ENCODE measurements around the gene ELOA. TPM values are rescaled to one million over a fixed set of nuclear protein-coding genes. Genes with fewer than 3 reads are reported as not detected.
A peak's percentile ranks its signal among the peaks of the same experiment; 100 is the strongest.
"Not testable (repeated sequence)": the region's sequence is repeated elsewhere in the genome, so short reads cannot be mapped to it uniquely, and the experiment has no call there.

Gene ELOA
- total RNA-seq, 1 donor from 2014 or later = 49.4 TPM

DNA sequence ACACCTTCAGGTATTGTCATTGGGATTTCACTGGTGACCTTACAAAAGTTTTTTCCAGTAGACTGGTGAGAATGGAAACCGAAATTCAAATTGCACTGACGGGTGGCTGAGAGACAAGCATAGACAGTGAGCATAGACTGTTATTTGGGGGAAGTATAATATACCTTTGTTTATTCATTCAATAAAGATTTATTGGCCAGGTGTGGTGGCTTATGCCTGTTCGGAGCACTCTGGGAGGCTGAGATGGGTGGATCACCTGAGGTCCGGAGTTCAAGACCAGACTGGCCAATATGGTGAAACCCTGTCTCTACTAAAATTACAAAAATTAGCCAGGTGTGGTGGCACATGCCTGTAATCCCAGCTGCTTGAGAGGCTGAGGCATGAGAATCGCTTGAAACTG, 10.0 kb upstream of the ELOA start:
- not testable (repeated sequence) for DNase-seq (ENCODE audit: extremely low read depth, low read depth, low spot score)

DNA sequence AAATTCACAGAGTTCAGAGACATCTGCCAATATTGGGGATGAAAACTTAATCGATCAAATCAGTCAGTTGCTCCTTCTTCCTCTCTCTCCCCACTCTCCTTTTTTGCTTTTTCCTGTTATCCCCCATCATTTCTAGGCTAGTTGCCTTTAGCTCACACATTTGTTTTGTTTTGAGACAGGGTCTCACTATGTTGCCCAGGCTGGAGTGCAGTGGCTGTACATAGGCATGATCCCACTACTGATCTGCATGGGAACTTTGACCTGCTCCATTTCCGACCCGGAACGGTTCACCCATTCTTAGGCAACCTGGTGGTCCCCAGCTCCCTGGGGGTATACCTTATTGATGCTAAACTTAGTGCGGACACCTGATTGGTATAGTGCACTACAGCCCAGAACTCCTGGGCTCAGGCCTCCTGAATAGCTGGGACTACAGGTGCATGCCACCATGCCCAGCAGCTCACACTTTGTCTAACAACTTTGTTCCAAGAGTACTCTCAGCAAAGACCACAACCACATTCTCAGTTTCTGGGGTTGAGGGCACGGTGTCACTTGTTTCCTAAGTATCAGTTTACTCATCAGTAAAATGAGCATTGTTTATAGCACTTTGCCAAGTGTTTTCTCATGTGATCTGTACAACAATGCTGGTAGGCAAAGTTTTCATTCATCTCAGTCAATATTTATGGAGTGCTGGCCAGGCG, 6.7 kb upstream of the ELOA start:
- DNase-seq (ENCODE audit: extremely low read depth, low read depth, low spot score) = no peak

DNA sequence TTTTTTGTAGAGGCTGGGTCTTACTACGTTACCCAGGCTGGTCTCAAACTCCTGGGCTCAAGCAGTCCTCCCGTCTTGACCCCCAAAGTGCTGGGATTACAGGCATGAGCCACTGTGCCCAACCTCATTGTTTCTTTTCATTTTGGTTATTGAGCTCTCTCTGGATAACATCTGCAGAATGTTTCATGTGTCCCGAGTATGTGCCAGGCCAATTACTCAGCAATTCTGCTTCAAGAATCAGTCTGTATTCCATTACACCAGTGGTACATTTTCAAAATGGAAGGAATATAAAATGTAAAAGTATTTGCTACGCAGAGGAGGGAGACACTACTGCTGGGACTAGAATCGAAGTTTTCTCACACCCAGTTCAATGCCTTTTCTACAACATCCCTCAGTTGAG, 1.7 kb upstream of the ELOA start:
- DNase-seq (ENCODE audit: extremely low read depth, low read depth, low spot score) = no peak

DNA sequence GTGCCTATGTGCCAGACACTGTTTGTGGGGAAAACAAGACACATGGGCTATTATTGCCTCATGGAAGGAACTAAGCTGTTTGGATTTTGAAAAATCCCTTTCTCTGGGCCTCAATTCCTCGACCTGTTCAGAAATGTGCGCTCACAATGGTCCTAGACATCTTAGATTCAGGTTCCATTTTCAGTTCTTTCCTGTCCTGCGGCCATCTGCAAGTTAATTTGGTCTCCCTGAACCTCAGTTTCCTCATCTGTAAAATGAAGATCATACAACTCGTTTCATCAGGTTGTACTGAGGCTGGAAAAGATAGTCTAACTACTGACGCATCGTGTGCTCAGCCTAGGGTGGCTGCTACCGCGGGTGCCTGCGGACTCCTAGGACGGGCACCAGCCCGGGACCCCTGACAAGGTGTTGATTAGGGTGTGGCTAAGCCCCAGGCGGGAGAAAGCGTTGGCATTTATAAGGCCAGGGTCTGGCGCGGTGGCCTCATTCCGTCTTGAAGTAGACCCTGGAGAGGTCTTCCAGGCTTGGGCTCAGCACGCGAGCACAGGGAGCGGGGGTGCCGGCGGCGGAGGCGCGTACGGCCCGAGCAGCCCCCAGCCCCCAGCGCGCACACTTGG, 493 bp upstream of the ELOA start:
- no peak for DNase-seq (ENCODE audit: extremely low read depth, low read depth, low spot score)

DNA sequence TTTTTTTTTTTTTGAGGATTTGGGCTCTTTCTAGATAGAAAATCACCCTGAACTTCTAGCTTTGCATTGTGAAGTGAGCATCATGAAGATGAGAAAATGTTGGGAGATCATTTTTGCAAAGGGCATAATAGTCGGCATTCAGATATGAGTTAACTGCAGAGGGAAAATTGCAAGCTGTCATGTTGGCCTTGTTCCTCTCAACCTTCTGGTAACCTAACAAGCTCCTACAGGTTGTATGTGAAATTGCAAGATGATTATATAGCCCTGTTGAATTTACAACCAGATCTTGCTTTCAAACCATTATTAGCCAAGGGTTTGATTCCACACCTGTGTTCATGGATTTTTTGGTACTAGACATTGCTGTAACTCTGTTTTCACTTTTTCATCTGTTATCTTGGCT, 2.2 kb downstream of the ELOA start:
- no peak for DNase-seq (ENCODE audit: extremely low read depth, low read depth, low spot score)

DNA sequence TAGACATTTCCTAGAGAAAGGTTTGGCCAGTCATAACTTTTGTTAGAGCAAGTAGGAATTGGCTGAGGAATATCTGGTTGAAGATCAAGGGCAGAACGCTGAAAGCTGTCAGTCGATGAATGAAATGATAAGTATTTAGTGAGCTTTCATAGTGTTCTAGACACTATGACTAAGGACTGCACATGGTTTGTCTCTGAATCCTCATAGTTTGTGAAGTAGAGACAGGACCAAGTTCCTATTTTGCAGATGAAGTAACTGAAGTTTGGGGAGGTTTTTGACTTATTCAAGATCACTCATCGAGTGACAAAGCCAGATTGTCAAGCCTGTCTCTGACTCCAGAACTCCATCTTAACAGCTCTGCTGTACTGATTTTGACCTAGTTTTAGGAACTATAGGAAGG, 4.7 kb downstream of the ELOA start:
- DNase-seq (ENCODE audit: extremely low read depth, low read depth, low spot score) = no peak

DNA sequence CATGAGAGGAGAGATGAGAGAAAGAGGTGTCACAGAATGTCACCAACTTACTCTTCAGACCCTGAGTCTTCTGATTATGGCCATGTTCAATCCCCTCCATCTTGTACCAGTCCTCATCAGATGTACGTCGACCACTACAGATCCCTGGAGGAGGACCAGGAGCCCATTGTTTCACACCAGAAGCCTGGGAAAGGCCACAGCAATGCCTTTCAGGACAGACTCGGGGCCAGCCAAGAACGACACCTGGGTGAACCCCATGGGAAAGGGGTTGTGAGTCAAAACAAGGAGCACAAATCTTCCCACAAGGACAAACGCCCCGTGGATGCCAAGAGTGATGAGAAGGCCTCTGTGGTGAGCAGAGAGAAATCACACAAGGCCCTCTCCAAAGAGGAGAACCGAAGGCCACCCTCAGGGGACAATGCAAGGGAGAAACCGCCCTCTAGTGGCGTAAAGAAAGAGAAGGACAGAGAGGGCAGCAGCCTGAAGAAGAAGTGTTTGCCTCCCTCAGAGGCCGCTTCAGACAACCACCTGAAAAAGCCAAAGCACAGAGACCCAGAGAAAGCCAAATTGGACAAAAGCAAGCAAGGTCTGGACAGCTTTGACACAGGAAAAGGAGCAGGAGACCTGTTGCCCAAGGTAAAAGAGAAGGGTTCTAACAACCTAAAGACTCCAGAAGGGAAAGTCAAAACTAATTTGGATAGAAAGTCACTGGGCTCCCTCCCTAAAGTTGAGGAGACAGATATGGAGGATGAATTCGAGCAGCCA, 8.0 kb downstream of the ELOA start:
- DNase-seq (ENCODE audit: extremely low read depth, low read depth, low spot score) = no peak

DNA sequence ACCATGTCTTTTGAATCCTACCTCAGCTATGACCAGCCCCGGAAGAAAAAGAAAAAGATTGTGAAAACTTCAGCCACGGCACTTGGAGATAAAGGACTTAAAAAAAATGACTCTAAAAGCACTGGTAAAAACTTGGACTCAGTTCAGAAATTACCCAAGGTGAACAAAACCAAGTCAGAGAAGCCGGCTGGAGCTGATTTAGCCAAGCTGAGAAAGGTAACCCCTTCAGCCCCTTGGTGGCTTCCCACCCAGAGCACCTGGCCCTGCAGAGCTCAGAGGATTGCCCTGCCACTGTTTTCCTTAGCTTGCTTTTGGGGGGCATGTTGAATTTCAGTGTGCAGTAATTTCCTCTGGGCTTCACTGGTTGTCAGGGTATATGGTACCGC, 8.5 kb downstream of the ELOA start:
- no peak for DNase-seq (ENCODE audit: extremely low read depth, low read depth, low spot score)

DNA sequence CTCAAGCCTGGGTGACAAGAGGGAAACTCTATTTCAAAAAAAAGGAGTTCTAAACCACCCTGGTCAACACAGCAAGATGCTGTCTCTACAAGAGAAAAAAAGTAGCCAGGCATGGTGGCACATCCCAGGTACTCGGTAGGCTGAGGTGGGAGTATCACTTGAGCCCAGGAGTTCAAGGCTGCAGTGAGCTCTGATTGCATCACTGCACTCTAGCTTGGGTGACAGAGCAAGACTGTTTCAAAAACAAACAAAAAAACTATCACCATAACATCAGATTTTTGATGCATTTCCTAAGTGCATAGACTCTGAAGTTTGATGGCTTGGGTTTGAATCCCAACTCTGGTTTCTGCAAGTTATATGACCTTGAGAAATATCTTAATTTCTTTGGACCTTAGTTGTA, 9.6 kb downstream of the ELOA start:
- no peak for DNase-seq (ENCODE audit: extremely low read depth, low read depth, low spot score)

DNA sequence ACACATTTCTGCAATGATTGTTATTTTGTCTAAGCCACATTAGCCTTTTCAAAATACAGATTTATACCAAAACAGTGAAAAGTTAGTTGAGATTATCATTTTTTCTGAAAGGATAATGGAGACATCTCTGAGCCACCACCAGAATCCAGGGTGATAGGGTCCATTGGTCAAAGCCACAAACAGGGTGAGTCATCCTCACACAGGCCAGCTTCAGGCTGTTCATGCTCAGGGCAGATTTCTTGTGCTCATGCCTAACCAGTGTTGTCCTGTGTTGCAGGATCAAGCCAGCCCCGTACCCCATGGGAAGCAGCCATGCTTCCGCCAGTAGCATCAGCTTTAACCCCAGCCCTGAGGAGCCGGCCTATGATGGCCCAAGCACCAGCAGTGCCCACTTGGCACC, 13.4 kb downstream of the ELOA start:
- no peak for DNase-seq (ENCODE audit: extremely low read depth, low read depth, low spot score)

DNA sequence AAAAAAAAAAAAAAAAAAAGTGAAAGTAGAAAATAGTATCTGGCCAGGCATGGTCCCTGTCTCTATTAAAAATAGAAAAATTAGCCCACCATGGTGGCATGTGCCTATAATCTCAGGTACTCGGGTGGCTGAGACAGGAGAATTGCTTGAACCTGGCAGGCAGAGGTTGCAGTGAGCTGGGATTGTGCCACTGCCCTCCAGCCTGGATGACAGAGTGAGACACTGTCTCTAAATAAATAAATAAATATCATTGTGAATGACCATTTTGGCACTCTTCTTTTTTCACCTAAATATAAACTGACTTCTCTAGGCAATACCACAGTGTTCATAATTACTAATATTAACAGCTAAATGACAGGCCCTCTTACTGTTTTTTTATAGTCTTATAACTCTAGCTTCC, 14.5 kb downstream of the ELOA start:
- DNase-seq (ENCODE audit: extremely low read depth, low read depth, low spot score) = no peak

DNA sequence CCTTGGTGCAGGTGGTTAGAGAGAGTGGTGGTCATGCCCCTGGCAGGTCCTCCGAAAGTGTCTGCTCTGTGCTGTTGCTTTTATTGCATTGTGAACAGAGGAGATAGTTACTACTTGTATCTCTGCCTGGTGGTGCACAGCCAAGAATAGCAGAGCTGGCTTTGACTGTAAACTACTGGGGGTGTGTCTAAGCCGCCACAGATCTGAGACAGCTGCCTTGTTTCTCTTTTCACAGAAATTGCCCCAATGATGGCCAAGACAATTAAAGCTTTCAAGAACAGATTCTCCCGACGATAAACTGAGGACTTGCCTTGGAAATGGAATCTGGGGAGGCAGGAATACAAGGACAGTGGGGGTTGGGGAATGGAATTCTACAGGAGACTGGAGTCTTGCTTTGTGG, 16.0 kb downstream of the ELOA start:
- DNase-seq (ENCODE audit: extremely low read depth, low read depth, low spot score) = no peak

DNA sequence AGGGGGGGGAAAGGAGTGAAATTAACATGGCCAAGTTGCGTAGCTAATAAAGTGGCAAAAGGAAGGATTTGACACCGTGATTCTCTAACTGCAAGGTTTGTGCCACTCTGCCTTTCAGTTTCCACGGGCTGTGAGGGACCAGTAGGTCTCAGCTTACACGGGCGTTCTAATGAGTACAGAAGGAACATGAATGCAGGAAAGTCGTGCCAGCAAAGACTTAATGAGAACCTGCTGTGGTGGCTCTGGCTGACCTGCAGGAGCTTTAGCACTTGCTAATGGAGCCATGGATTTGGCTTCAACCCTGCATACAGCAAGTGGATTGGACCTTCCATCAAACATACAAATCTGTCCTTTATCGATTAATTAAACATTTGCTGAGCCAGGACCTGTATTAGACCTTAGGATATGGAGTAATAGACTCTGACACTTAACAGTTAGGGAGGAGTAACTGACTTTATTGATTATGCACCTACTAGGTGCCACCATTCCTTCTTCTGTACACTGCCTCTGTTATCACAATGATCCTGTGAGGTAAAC, 19.8 kb downstream of the ELOA start:
- no peak for DNase-seq (ENCODE audit: extremely low read depth, low read depth, low spot score)

DNA sequence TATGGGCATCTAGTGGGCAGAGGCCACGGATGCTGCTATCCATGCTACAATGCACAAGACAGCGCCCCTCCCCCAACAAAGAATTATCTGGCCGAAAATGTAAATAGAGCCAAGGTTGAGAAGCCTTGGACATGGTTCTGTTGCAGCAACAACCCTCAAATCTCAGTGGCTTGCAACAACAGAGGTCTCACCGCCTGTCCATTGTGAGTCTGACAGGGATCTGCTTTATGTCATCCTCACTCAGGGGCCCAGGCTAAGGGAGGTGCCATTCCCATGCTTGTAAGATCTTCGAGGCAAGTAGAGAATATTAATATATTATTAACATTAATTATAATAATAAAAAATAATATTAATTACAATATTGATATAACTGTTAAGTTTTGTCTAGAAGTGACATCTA, 25.5 kb downstream of the ELOA start:
- DNase-seq (ENCODE audit: extremely low read depth, low read depth, low spot score) = no peak

DNA sequence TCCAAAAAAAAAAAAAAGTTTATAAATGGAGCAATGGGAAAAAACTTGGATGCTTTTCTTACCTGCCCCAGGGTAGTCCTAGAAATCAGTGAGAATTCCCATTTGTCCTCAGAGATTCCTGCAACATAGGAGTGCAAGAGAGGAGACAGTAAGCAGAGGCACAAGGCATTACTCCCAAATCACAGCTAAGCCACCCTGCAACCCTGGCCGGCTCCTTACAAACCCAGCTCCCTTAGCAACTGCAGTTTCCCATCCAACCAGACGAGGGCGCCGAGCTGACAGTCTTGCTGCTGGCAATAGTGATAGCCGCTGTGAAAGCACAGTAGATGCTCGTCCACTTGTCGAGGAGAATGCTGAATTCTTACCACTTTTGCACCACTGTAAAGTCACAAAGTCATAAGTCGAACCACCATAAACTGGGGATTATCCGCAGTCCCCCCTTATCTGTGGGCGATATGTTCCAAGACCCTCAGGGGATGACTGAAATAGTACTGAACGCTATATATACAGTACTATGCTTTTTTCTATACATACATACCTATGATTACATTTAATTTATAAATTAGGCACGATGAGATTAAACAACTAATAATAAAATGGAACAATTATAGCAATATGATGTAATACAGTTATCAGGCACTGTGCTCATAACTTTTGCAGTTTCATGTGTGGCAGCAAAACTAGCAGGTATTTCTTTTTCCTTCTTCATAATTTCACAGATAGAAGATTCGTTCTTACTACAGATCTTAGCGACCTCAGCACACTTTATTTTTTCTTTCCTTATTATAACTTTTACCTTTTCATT, 29.0 kb downstream of the ELOA start:
- peak; percentile 47 for DNase-seq (ENCODE audit: extremely low read depth, low read depth, low spot score)

DNA sequence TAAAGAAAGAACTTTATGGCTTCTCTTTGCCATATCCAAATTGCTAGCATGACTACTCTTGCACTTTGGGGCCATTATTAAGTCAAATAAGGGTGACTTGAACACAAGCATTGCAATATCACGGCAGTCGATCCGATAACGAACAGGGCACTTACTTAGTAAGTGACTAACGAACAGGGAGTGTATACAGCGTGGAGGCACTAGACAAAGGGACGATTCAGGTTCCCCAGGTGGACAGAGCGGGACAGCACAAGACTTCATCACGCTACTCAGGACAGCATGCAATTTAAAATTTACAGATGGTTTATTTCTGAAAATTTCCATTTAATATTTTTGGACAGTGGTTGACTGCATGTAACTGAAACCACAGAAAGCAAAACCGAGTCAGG, 29.6 kb downstream of the ELOA start:
- no peak for DNase-seq (ENCODE audit: extremely low read depth, low read depth, low spot score)

DNA sequence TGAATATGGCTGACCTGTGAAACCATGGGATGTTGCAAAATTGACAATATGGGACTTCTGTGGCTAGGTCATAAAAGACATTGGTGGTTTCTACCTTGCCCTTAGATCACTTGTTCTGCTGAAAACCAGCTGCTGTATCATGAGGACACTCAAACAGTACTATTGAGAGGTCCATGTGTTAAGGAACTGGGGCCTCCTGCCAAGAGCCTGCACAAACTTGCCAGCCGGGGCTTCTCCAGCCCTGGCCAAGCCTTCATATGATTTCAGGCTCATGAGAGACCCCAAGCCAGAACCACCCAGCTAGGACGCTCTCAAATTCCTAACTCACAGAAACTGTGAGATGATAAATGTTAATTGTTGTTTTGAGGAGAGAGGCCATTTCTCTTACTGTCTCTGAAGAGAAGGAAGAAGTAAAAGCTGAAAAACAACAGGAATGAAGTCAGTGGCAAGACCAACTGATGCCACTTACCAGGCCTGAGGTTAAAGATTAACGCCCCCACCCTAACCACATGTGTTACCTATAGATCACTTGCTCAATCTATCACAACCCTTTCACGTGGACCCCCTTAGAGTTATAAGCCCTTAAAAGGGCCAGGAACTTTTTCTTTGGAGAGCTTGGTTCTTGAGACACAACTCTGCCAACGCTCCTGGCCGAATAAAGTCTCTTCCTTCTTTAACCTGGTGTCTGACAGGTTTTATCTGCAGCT, 31.1 kb downstream of the ELOA start:
- no peak for DNase-seq (ENCODE audit: extremely low read depth, low read depth, low spot score)

DNA sequence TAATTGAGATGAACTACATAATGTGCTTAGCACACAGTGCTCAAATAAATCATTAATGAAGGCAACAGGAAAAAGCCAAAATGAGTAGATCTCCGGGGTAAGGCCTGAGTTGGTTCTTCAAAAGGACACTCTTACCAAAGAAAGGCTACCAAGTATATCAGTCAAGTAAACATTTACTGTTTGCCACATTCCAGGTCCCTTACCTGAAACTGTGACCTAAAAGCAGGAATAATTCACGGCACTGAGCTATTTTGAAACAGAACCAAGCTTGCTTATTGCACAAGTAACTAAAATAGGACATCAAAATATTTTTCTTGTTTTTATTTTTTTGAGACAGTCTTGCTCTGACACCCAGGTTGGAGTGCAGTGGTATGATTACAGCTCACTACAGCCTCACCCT, 32.9 kb downstream of the ELOA start:
- no peak for DNase-seq (ENCODE audit: extremely low read depth, low read depth, low spot score)

DNA sequence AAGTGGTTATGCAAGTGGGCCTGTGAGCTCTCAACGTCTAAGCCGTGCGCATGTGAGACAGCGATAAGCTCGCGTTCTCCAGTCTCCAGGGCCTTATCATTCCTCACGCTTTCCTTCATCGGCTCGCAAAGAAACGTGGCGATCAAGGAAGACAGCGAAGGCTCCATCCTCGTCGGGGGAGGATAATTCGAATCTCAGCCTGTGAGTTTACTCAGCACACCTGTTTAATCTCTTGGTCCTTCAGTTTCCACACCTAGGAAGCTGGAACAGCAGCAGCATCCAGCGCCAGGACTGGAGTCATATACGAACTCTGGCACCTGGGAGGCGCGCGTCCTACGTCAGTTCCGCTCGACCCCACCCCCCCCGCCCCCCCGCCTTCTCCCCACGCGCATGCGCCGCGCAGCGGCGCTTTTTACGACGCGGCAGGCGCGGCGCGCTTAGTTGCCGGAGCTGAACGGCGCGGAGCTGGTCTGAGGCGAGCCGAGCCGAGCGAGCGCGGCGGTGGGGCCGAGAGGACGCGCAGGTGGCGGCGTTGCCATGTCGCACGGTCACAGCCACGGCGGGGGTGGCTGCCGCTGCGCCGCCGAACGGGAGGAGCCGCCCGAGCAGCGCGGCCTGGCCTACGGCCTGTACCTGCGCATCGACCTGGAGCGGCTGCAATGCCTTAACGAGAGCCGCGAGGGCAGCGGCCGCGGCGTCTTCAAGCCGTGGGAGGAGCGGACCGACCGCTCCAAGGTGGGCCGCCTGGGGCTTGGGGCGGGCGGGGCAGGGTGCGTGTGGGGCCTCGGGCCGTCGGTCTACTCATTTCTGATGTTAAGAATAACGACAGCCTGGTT, 34.9 kb downstream of the ELOA start, which contains the start of gene PITHD1:
Gene PITHD1 (plus strand): TSS at position 440 of the 836 bp plus-strand sequence. CDS start 98 bp downstream, at position 538.
- DNase-seq (ENCODE audit: extremely low read depth, low read depth, low spot score) = no peak
